GM12878 (cell line): ENCODE results near the gene MOK. TPM values are rescaled to one million over a fixed set of nuclear protein-coding genes. Genes with fewer than 3 reads are reported as not detected.

Experiments
- ATAC-seq: fragments of 200-7000 bp; cut with Tn5 transposase; 3 replicates; pipeline ENCODE4 v1.9.1; 2020; ENCODE audit warnings: mild to moderate bottlenecking, moderate library complexity
- BruUV-seq: library from RNA; stranded (reverse); fragments of 400-500 nt; replicated peaks from 2 replicates; lab custom pipeline; 2021; lab: Mats Ljungman, UMichigan
- CTCF ChIA-PET: fragments of 300-600 bp; sonication (Branson Sonifier 250); formaldehyde crosslinking; extraction: SDS; loops from one replicate; lab custom pipeline; 2021; ENCODE audit warnings: inconsistent platforms; lab: Yijun Ruan, JAX
- POLR2A ChIA-PET: fragments of 350-600 bp; formaldehyde crosslinking; extraction: SDS; loops from one replicate; lab custom pipeline; 2021; ENCODE audit warnings: inconsistent platforms; lab: Charles Lee
- RAD21 ChIA-PET: fragments of 300-600 bp; sonication (Branson Sonifier 250); formaldehyde crosslinking; loops from one replicate; lab custom pipeline; 2023; ENCODE audit warnings: antibody characterized with exemption; ENCODE audit not compliant: unreplicated experiment; lab: Charles Lee
- SMC1A ChIA-PET: fragments of 300-600 bp; sonication (Branson Sonifier 250); formaldehyde crosslinking; loops from one replicate; lab custom pipeline; 2023; ENCODE audit not compliant: unreplicated experiment, uncharacterized antibody; lab: Charles Lee
- DNase-seq: peaks from one replicate; pipeline ENCODE4 v3.0.0-alpha.2; 2011; ENCODE audit warnings: low read depth, low spot score
- FAIRE-seq: peaks from 3 replicates; lab custom pipeline; 2011; peaks lifted over from hg19 to GRCh38; lab: Jason Lieb, UNC
- H2AFZ ChIP-seq: 2 replicates; pipeline ENCODE4 v1.6.0; 2011; ENCODE audit warnings: low read depth, low read length, control low read depth; ENCODE audit not compliant: control insufficient read depth
- H3K27ac ChIP-seq: 2 replicates; pipeline ENCODE4 v1.5.1; 2011; ENCODE audit warnings: control low read depth; ENCODE audit not compliant: control insufficient read depth, insufficient read depth
- H3K27me3 ChIP-seq, 2 experiments: replicated peaks in 1 of 2; 2 replicates each; pipeline versions ENCODE4 v1.6.0 to v1.6.1; 2011; ENCODE audit warnings: low read length in 1 of 2; ENCODE audit not compliant: control insufficient read depth in 2 of 2, insufficient read depth in 2 of 2
- H3K36me3 ChIP-seq, 2 experiments: 2 replicates each; pipeline ENCODE4 v1.5.1; 2011; ENCODE audit warnings: low read length in 1 of 2; ENCODE audit not compliant: control insufficient read depth in 2 of 2, insufficient read depth in 2 of 2
- H3K4me1 ChIP-seq: 2 replicates; pipeline ENCODE4 v1.6.1; 2011; ENCODE audit warnings: mild to moderate bottlenecking, low read length, moderate library complexity, mixed read lengths; ENCODE audit not compliant: control insufficient read depth, insufficient read depth
- H3K4me2 ChIP-seq: 2 replicates; pipeline ENCODE4 v1.6.0; 2011; ENCODE audit warnings: control low read depth; ENCODE audit not compliant: control insufficient read depth, insufficient read depth
- H3K4me3 ChIP-seq: fragments of 200-600 bp; sonication (generic); 2 replicates; pipeline ENCODE4 v1.5.1; 2016
- H3K79me2 ChIP-seq: 2 replicates; pipeline ENCODE4 v1.6.0; 2011; ENCODE audit warnings: low read length; ENCODE audit not compliant: control insufficient read depth, insufficient read depth
- H3K9ac ChIP-seq: 2 replicates; pipeline ENCODE4 v1.8.0; 2011; ENCODE audit warnings: low read length, control low read depth, mixed read lengths; ENCODE audit not compliant: control insufficient read depth, insufficient read depth
- H3K9me3 ChIP-seq: replicated peaks from 3 replicates; pipeline ENCODE4 v1.5.1; 2011; ENCODE audit warnings: mild to moderate bottlenecking, low read length; ENCODE audit not compliant: control insufficient read depth, insufficient read depth
- H4K20me1 ChIP-seq: 2 replicates; pipeline ENCODE4 v1.6.0; 2011; ENCODE audit not compliant: control insufficient read depth, insufficient read depth
- BACH1 ChIP-seq: fragments of 450-650 bp; IDR thresholded peaks from 2 replicates; pipeline ENCODE4 v1.6.1; 2017; ENCODE audit warnings: mild to moderate bottlenecking, borderline replicate concordance
- BCL11A ChIP-seq: IDR thresholded peaks from 2 replicates; pipeline ENCODE4 v1.6.1; 2011; ENCODE audit warnings: low read depth, low read length
- CBFB ChIP-seq: IDR thresholded peaks from 2 replicates; pipeline ENCODE4 v1.6.1; 2016; ENCODE audit warnings: antibody characterized with exemption, low read depth
- GABPA ChIP-seq: IDR thresholded peaks from 2 replicates; pipeline ENCODE4 v1.6.1; 2014; ENCODE audit warnings: antibody characterized with exemption, low read depth, mild to moderate bottlenecking, inconsistent platforms
- JUNB ChIP-seq: IDR thresholded peaks from 2 replicates; pipeline ENCODE4 v1.6.1; 2016; ENCODE audit warnings: antibody characterized with exemption, mild to moderate bottlenecking
- KAT2A ChIP-seq: conservative IDR thresholded peaks from 2 replicates; pipeline ENCODE4 v1.6.1; 2011; ENCODE audit warnings: low read depth, low read length; ENCODE audit not compliant: control insufficient read depth
- NRF1 ChIP-seq: conservative IDR thresholded peaks from 2 replicates; pipeline ENCODE4 v1.6.1; 2011; ENCODE audit warnings: mild to moderate bottlenecking, low read depth, low read length, improper control_type of control experiment
- PAX5 ChIP-seq: IDR thresholded peaks from 2 replicates; pipeline ENCODE4 v1.6.1; 2011; ENCODE audit warnings: low read depth, low read length, borderline replicate concordance
- POLR2AphosphoS5 ChIP-seq: IDR thresholded peaks from 2 replicates; pipeline ENCODE4 v1.6.1; 2011; ENCODE audit warnings: mild to moderate bottlenecking, low read length, inconsistent platforms
- RAD21 ChIP-seq: IDR thresholded peaks from 2 replicates; pipeline ENCODE4 v1.6.1; 2011; ENCODE audit warnings: mild to moderate bottlenecking, low read depth, low read length, moderate library complexity; ENCODE audit not compliant: insufficient read depth
- RUNX3 ChIP-seq: IDR thresholded peaks from 2 replicates; pipeline ENCODE4 v1.6.1; 2012; ENCODE audit warnings: low read length, inconsistent platforms
- SIX5 ChIP-seq: IDR thresholded peaks from 2 replicates; pipeline ENCODE4 v1.6.1; 2011; ENCODE audit warnings: mild to moderate bottlenecking, low read depth, low read length, moderate library complexity; ENCODE audit not compliant: severe bottlenecking
- TCF12 ChIP-seq: IDR thresholded peaks from 2 replicates; pipeline ENCODE4 v1.6.1; 2011; ENCODE audit warnings: low read depth, mild to moderate bottlenecking, low read length
- TCF3 ChIP-seq: IDR thresholded peaks from 2 replicates; pipeline ENCODE4 v1.6.1; 2012; ENCODE audit warnings: low read depth, mild to moderate bottlenecking, low read length, borderline replicate concordance; ENCODE audit not compliant: insufficient read depth
- TCF7 ChIP-seq: IDR thresholded peaks from 2 replicates; pipeline ENCODE4 v1.6.1; 2014; ENCODE audit warnings: antibody characterized with exemption, borderline replicate concordance
- ZNF274 ChIP-seq: IDR thresholded peaks from one replicate; pipeline ENCODE4 v1.8.0; 2011; ENCODE audit not compliant: insufficient read length, insufficient read depth
- WGBS: methylation state at CpG from one replicate; pipeline ENCODE4 v1.1.6; 2016; ENCODE audit warnings: low lambda C conversion rate; ENCODE audit not compliant: insufficient replicate concordance, insufficient coverage; ENCODE audit errors: missing lambda C conversion rate; 5-methylcytosine and 5-hydroxymethylcytosine counted together
- in situ Hi-C: fragments of 300-500 bp; cut with MboI; formaldehyde crosslinking; loops from 9 replicates; pipeline ENCODE4 v1.14.3; 2018; ENCODE audit warnings: mixed read lengths
- intact Hi-C: fragments of 100-400 bp; cut with micrococcal nuclease; formaldehyde crosslinking; loops from one replicate; pipeline ENCODE4 v1.14.2; 2022; ENCODE audit not compliant: unreplicated experiment
- polyA plus RNA-seq, 11 experiments: library from polyadenylated mRNA; depleted of rRNA in 4 of 11; unstranded in 6 of 11; stranded (reverse) in 5 of 11; fragments of >200 nt; fragmentation: Nextera tagmentation in 4 of 11; fragmentation: Illumina TruSeq in 1 of 11; extraction: Ambion mirVana in 4 of 11; extraction: Trizol in 1 of 11; gene quantifications; 1 replicate in 1 of 11; 2 replicates in 10 of 11; pipeline versions ENCODE4 v1.2.1 to v1.2.3, GENCODE V29; 2011 to 2016; ENCODE audit warnings: inconsistent platforms in 2 of 11, missing spikeins in 2 of 11, low read depth in 1 of 11
- total RNA-seq, 4 experiments: library from RNA; depleted of rRNA in 3 of 4; stranded (reverse); fragments of >200 nt in 3 of 4; fragmentation: Illumina TruSeq in 1 of 4; extraction: Trizol in 1 of 4; gene quantifications; 2 replicates each; pipeline versions ENCODE4 v1.2.1 to v1.2.3, GENCODE V29; 2013 to 2021
- TF ChIP-seq, protein P1 (sequence below): fragments of 450-650 bp; IDR thresholded peaks from 2 replicates; pipeline ENCODE4 v1.6.1; 2017; ENCODE audit warnings: mild to moderate bottlenecking
- TF ChIP-seq, protein P2 (sequence below): fragments of 450-650 bp; IDR thresholded peaks from 2 replicates; pipeline ENCODE4 v1.6.1; 2014; ENCODE audit warnings: mild to moderate bottlenecking
- TF ChIP-seq, protein P3 (sequence below): fragments of 450-650 bp; IDR thresholded peaks from 2 replicates; pipeline ENCODE4 v1.6.1; 2017; ENCODE audit warnings: antibody characterized with exemption, mild to moderate bottlenecking, moderate library complexity

The MOK gene
- total and polyA plus RNA-seq, 10 of the 15 experiments (the other 5 are each of a cell fraction or from before 2014, with no cell fraction given): 0.10 to 3.0 (median 1.4) TPM

DNA sequence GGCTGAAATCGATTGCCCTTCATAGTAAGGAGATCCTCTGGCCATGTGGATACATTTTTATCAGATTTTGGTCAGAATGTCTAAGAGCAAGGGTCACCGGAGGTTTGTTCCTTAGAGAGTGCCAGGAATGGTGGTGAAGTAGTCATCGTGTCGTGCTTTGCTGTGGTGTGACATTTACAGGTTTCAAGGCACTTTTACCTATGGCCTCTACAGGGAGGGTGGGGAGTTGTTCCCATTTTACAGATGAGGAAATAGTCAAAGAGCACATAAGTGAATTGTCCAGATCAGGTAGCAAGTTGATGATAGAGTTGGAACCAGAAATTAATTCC lies 108.1 kb downstream of the MOK start:
- DNase-seq: no peak

More for the DNA sequence above, 108.1 kb downstream of the MOK start:
- H3K9ac ChIP-seq: no peak overlapping the region
- H3K4me1 ChIP-seq: peaks cover 26% of the 10 kb centered on the region
- CTCF ChIA-PET: no interaction called here
- H3K79me2 ChIP-seq: peaks cover 7% of the 10 kb centered on the region
- RAD21 ChIA-PET: no interaction called here
- intact Hi-C loops (no loop called here), in situ Hi-C loops (no loop called here)
- H4K20me1 ChIP-seq: no peaks in the 10 kb centered on the region; the same call in 1 of the 2 replicates
- no peak overlapping the region for H3K4me3 ChIP-seq
- H3K27ac ChIP-seq: no peak overlapping the region
- ATAC-seq: no peak
- no TSS peak for BruUV-seq
- SMC1A ChIA-PET: interaction anchor here (0.9 to 2.2 kb wide), 2 partner anchors 13 to 242 kb away, joined by 3 to 5 read pairs; no protein-coding TSS in a partner anchor
- H3K36me3 ChIP-seq: peaks cover 9 to 17% of the 10 kb centered on the region in 2 experiments
- H3K9me3 ChIP-seq: no peaks in the 10 kb centered on the region
- H2AFZ ChIP-seq: no peak overlapping the region
- no peaks in the 10 kb centered on the region for H3K27me3 ChIP-seq
- POLR2A ChIA-PET: no interaction called here
- WGBS: 100% methylated on average over 4 of the region's 4 CpGs
- TF ChIP-seq NRF1 (no peak), SIX5 (no peak), GABPA (no peak), TCF7 (no peak), TCF12 (no peak), CBFB (no peak), TCF3 (no peak), RUNX3 (no peak), BCL11A (no peak), POLR2AphosphoS5 (no peak), PAX5 (no peak), KAT2A (no peak), JUNB (no peak), BACH1 (no peak), RAD21 (no peak), ZNF274 (no peak)
- TF ChIP-seq, protein P1, sequence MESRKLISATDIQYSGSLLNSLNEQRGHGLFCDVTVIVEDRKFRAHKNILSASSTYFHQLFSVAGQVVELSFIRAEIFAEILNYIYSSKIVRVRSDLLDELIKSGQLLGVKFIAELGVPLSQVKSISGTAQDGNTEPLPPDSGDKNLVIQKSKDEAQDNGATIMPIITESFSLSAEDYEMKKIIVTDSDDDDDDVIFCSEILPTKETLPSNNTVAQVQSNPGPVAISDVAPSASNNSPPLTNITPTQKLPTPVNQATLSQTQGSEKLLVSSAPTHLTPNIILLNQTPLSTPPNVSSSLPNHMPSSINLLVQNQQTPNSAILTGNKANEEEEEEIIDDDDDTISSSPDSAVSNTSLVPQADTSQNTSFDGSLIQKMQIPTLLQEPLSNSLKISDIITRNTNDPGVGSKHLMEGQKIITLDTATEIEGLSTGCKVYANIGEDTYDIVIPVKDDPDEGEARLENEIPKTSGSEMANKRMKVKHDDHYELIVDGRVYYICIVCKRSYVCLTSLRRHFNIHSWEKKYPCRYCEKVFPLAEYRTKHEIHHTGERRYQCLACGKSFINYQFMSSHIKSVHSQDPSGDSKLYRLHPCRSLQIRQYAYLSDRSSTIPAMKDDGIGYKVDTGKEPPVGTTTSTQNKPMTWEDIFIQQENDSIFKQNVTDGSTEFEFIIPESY: no peak
- TF ChIP-seq, protein P2, sequence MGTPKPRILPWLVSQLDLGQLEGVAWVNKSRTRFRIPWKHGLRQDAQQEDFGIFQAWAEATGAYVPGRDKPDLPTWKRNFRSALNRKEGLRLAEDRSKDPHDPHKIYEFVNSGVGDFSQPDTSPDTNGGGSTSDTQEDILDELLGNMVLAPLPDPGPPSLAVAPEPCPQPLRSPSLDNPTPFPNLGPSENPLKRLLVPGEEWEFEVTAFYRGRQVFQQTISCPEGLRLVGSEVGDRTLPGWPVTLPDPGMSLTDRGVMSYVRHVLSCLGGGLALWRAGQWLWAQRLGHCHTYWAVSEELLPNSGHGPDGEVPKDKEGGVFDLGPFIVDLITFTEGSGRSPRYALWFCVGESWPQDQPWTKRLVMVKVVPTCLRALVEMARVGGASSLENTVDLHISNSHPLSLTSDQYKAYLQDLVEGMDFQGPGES: no peak
- TF ChIP-seq, protein P3, sequence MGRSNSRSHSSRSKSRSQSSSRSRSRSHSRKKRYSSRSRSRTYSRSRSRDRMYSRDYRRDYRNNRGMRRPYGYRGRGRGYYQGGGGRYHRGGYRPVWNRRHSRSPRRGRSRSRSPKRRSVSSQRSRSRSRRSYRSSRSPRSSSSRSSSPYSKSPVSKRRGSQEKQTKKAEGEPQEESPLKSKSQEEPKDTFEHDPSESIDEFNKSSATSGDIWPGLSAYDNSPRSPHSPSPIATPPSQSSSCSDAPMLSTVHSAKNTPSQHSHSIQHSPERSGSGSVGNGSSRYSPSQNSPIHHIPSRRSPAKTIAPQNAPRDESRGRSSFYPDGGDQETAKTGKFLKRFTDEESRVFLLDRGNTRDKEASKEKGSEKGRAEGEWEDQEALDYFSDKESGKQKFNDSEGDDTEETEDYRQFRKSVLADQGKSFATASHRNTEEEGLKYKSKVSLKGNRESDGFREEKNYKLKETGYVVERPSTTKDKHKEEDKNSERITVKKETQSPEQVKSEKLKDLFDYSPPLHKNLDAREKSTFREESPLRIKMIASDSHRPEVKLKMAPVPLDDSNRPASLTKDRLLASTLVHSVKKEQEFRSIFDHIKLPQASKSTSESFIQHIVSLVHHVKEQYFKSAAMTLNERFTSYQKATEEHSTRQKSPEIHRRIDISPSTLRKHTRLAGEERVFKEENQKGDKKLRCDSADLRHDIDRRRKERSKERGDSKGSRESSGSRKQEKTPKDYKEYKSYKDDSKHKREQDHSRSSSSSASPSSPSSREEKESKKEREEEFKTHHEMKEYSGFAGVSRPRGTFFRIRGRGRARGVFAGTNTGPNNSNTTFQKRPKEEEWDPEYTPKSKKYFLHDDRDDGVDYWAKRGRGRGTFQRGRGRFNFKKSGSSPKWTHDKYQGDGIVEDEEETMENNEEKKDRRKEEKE: no peak
- FAIRE-seq: no peak
- no peak overlapping the region for H3K4me2 ChIP-seq
